A172 (cell line): ENCODE results near the gene PCDHGB1. TPM values are rescaled to one million over a fixed set of nuclear protein-coding genes. Genes with fewer than 3 reads are reported as not detected.
A peak's percentile ranks its signal among the peaks of the same experiment; 100 is the strongest.
"Not testable (repeated sequence)": the region's sequence is repeated elsewhere in the genome, so short reads cannot be mapped to it uniquely, and the experiment has no call there.

Experiments used
- DNase-seq: peaks from one replicate; pipeline ENCODE4 v3.0.0-alpha.2; 2015; ENCODE audit warnings: low spot score
- total RNA-seq: library from RNA; depleted of rRNA; stranded (reverse); fragments of >200 nt; shearing (Covaris generic); gene quantifications from 2 replicates; pipeline ENCODE4 v1.2.3, GENCODE V29; 2014

The PCDHGB1 gene
- total RNA-seq, 1 experiment from 2014 or later: 2.0 TPM

- DNase-seq: no peak
These were observed 4.6 kb upstream of the PCDHGB1 start for GRCh38 chr5:141345327-141345726.

- DNase-seq: not testable (repeated sequence)
These were observed 3.9 kb upstream of the PCDHGB1 start for GRCh38 chr5:141346017-141346416.

- no peak for DNase-seq
These were observed 1.7 kb downstream of the PCDHGB1 start for GRCh38 chr5:141351591-141351990.

- no peak for DNase-seq
These were observed 5.1 kb downstream of the PCDHGB1 start, which contains the start of gene PCDHGA4 for GRCh38 chr5:141354900-141355469. PCDHGA4 (plus strand) TSS chr5:141355021; CDS start chr5:141355108, 87 bp downstream.

- DNase-seq: no peak
These were observed 5.7 kb downstream of the PCDHGB1 start for GRCh38 chr5:141355641-141356040.

- DNase-seq: no peak
These were observed 6.2 kb downstream of the PCDHGB1 start for GRCh38 chr5:141356133-141356532.

GRCh38 chr5:141356950-141357349 is 7.1 kb downstream of the PCDHGB1 start:
- no peak for DNase-seq

GRCh38 chr5:141359790-141360426 is 10.0 kb downstream of the PCDHGB1 start, which contains the start of gene PCDHGB2:
PCDHGB2 (plus strand) TSS chr5:141359994; CDS start chr5:141360136, 142 bp downstream.
- DNase-seq: peak; percentile 27

- no peak for DNase-seq
These were observed 10.8 kb downstream of the PCDHGB1 start for GRCh38 chr5:141360685-141361084.

GRCh38 chr5:141362719-141363118 is 12.8 kb downstream of the PCDHGB1 start:
- no peak for DNase-seq

- DNase-seq: no peak
These were observed 14.2 kb downstream of the PCDHGB1 start, which contains the start of gene PCDHGA5 for GRCh38 chr5:141363952-141364660. PCDHGA5 (plus strand) TSS chr5:141364162; CDS start chr5:141364331, 169 bp downstream.

GRCh38 chr5:141366016-141366896 is 16.4 kb downstream of the PCDHGB1 start:
- DNase-seq: no peak

- no peak for DNase-seq
These were observed 20.3 kb downstream of the PCDHGB1 start, which contains the start of gene PCDHGB3 for GRCh38 chr5:141369994-141370848. PCDHGB3 (plus strand) TSS chr5:141370242; CDS start chr5:141370395, 153 bp downstream.

GRCh38 chr5:141371572-141372475 is 21.9 kb downstream of the PCDHGB1 start:
- no peak for DNase-seq

- DNase-seq: no peak
These were observed 23.9 kb downstream of the PCDHGB1 start, which contains the start of gene PCDHGA6 for GRCh38 chr5:141373673-141374317. PCDHGA6 (plus strand) TSS chr5:141373891; CDS start chr5:141374084, 193 bp downstream.

- no peak for DNase-seq
These were observed 24.7 kb downstream of the PCDHGB1 start for GRCh38 chr5:141374627-141375026.

- DNase-seq: not testable (repeated sequence)
These were observed 25.7 kb downstream of the PCDHGB1 start for GRCh38 chr5:141375444-141376155.
